Neural progenitor cell (in vitro differentiated cells): ENCODE results near the gene JAK1.

Experiments
- EZH2 ChIP-seq: fragments of 200-600 bp; sonication (generic); IDR thresholded peaks from 2 replicates; pipeline ENCODE4 v1.6.1; 2017; ENCODE audit warnings: antibody characterized with exemption, mild to moderate bottlenecking, moderate library complexity
- EZH2phosphoT487 ChIP-seq: fragments of 200-600 bp; sonication (generic); IDR thresholded peaks from 2 replicates; pipeline ENCODE4 v1.6.1; 2017; ENCODE audit warnings: antibody characterized with exemption
- TF ChIP-seq, protein P1 (sequence below): fragments of 200-600 bp; sonication (generic); IDR thresholded peaks from 2 replicates; pipeline ENCODE4 v1.5.1; 2017; ENCODE audit warnings: antibody characterized with exemption, mild to moderate bottlenecking

DNA sequence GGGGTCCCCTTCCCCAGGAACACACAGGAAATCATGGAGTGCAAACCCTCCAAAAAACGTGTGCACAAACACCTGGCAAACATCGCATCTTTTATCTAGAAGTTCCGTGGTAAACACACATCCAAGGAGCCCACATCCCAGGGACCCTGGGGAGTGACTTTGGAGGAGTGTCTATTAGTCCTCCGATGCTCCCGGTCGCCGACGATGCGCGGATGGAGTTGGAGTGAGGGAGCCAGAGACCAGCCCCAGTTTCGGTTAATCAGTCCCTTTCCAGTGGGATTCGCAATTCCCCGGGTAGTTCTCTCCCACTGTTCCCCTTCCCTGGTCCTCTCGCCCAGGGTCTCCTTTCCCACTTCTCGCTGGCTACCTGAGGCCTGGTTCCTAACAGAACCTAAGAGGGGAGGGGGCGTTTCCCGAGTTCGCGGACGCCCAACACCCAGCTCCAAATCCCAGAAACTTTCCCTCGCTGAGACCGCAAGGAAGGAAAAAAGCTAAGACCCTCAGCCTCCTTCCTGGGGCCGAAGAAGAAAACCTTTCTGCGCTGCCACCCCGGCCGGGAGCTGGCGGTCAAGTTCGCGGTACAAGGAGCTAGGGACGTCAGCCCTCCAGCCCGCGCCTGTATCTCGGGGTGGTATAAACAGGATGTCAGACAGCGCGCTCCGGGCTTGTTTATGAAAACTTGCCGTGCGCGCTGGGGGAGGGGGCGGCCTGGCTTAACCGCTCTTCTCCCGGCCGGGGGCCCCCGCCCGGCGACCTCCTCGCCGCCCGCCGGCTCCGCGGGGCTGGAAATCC, 787 bp downstream of the JAK1 start:
- TF ChIP-seq, protein P1, sequence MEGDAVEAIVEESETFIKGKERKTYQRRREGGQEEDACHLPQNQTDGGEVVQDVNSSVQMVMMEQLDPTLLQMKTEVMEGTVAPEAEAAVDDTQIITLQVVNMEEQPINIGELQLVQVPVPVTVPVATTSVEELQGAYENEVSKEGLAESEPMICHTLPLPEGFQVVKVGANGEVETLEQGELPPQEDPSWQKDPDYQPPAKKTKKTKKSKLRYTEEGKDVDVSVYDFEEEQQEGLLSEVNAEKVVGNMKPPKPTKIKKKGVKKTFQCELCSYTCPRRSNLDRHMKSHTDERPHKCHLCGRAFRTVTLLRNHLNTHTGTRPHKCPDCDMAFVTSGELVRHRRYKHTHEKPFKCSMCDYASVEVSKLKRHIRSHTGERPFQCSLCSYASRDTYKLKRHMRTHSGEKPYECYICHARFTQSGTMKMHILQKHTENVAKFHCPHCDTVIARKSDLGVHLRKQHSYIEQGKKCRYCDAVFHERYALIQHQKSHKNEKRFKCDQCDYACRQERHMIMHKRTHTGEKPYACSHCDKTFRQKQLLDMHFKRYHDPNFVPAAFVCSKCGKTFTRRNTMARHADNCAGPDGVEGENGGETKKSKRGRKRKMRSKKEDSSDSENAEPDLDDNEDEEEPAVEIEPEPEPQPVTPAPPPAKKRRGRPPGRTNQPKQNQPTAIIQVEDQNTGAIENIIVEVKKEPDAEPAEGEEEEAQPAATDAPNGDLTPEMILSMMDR = no peak
- TF ChIP-seq EZH2phosphoT487 (no peak), EZH2 (no peak)
